Measurements from ENCODE around the gene AKR1A1. TPM values are rescaled to one million over a fixed set of nuclear protein-coding genes. Genes with fewer than 3 reads are reported as not detected.
A peak's percentile ranks its signal among the peaks of the same experiment; 100 is the strongest.

Gene AKR1A1
- total RNA-seq, 1 donor from 2014 or later: 175 TPM

DNA sequence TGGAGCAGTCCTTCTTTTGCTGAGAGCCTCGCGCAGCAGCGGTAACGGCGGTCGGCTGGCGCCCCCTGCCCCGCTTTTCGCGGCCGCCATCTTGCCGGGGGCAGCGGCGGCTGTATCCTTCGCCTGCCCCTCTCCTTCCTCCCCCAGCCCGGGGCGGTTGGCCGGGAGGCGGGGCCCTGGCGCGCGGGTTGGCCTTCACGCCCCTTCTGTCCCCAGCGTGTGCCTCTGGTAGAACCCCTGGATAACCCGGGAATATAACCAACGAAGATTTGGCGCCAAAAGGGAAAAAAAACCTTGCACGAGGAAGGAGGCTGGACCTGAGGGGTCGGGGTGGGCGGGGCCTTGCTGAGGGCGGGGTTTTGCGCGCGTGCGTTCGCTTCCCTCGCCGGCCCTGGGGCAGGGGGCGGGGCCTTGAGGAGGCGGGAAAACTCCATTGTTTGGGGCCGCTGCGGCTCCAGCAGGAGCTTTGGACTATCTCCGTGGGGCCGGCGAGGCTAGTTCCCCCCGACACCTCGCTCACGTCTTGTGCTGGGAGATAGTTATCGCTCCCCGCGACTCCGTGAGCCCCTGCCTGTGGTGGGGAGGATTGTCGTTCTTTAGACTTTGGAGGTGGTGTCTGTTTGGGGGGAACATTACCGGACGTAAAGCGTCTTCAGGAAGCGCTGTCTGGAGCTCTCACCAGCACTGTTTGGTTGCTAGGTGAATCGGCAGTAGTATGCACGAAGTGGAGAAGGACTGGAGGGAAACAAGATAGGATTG, 33.9 kb downstream of the AKR1A1 start:
- H3K4me3 Mint-ChIP-seq (ENCODE audit: unreplicated experiment): peak overlapping the region; percentile 97
- peak; percentile 96 for DNase-seq (ENCODE audit: extremely low spot score, unreplicated experiment)
- H3K9me3 Mint-ChIP-seq (ENCODE audit: unreplicated experiment): no peaks in the 10 kb centered on the region
- H3K27me3 Mint-ChIP-seq (ENCODE audit: unreplicated experiment): no peaks in the 10 kb centered on the region
- peaks cover 25% of the 10 kb centered on the region for H3K4me1 Mint-ChIP-seq (ENCODE audit: unreplicated experiment)
- H3K36me3 Mint-ChIP-seq (ENCODE audit: unreplicated experiment): no peaks in the 10 kb centered on the region
- peak overlapping the region; percentile 98 for H3K27ac Mint-ChIP-seq (ENCODE audit: unreplicated experiment)
- TF ChIP-seq, protein P1, sequence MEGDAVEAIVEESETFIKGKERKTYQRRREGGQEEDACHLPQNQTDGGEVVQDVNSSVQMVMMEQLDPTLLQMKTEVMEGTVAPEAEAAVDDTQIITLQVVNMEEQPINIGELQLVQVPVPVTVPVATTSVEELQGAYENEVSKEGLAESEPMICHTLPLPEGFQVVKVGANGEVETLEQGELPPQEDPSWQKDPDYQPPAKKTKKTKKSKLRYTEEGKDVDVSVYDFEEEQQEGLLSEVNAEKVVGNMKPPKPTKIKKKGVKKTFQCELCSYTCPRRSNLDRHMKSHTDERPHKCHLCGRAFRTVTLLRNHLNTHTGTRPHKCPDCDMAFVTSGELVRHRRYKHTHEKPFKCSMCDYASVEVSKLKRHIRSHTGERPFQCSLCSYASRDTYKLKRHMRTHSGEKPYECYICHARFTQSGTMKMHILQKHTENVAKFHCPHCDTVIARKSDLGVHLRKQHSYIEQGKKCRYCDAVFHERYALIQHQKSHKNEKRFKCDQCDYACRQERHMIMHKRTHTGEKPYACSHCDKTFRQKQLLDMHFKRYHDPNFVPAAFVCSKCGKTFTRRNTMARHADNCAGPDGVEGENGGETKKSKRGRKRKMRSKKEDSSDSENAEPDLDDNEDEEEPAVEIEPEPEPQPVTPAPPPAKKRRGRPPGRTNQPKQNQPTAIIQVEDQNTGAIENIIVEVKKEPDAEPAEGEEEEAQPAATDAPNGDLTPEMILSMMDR (IDR thresholded peaks at IDR 0.05): peak; percentile 27

DNA sequence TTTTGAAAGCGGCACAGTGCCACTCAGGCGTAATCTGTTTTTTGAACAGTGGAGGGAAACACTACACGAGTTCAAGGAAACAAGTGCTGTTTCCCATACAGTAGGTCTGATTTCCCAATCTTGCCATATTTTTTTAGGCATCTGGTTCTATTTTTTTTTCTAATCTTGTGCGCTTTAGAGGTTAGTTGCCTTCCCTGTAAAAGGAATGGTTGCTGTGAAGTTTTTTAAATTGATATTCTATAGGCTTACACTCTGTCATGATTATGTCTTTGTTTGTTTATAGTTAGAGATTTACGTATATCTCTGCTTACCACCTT, 34.4 kb downstream of the AKR1A1 start:
- no peaks in the 10 kb centered on the region for H3K36me3 Mint-ChIP-seq (ENCODE audit: unreplicated experiment)
- H3K4me1 Mint-ChIP-seq (ENCODE audit: unreplicated experiment): peaks cover 25% of the 10 kb centered on the region
- H3K27me3 Mint-ChIP-seq (ENCODE audit: unreplicated experiment): no peaks in the 10 kb centered on the region
- H3K9me3 Mint-ChIP-seq (ENCODE audit: unreplicated experiment): no peaks in the 10 kb centered on the region
- peak overlapping the region; percentile 98 for H3K27ac Mint-ChIP-seq (ENCODE audit: unreplicated experiment)
- peak overlapping the region; percentile 97 for H3K4me3 Mint-ChIP-seq (ENCODE audit: unreplicated experiment)
- DNase-seq (ENCODE audit: extremely low spot score, unreplicated experiment): no peak
- TF ChIP-seq, protein P1 (IDR thresholded peaks at IDR 0.05): no peak

DNA sequence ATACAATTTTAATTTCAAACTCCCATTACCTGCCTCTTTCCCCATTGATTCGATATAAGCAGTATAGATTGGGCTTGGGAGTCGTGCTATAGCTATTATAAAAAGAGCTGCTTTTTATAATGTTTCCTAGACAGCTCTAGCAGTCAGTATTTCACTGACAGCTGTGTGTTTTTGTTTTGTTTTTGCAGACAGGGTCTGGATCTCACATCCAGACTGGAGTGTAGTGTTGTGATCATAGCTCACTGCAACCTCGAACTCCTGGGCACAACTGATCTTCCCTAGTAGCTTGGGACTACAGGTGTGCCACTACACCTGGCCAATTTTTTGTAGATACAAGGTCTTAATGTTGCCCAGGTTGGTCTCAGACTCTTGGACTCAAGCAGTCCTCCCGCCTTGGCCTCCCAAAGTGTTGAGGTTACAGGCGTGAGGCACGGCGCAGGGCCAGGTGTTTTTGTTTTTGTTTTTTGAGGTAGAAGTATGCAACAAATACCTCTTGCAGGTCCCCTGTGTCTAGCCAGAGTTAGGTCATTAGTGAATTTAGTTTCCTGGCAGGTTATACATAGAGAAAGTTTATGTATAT, 35.0 kb downstream of the AKR1A1 start:
- Mint-ChIP-seq H3K9me3 (ENCODE audit: unreplicated experiment) (no peaks in the 10 kb centered on the region), H3K27me3 (ENCODE audit: unreplicated experiment) (no peaks in the 10 kb centered on the region), H3K36me3 (ENCODE audit: unreplicated experiment) (no peaks in the 10 kb centered on the region), H3K4me1 (ENCODE audit: unreplicated experiment) (peaks cover 25% of the 10 kb centered on the region), H3K27ac (ENCODE audit: unreplicated experiment) (peak overlapping the region; percentile 98), H3K4me3 (ENCODE audit: unreplicated experiment) (peak overlapping the region; percentile 97)
- TF ChIP-seq, protein P1 (IDR thresholded peaks at IDR 0.05): no peak
- DNase-seq (ENCODE audit: extremely low spot score, unreplicated experiment): peak; percentile 19

DNA sequence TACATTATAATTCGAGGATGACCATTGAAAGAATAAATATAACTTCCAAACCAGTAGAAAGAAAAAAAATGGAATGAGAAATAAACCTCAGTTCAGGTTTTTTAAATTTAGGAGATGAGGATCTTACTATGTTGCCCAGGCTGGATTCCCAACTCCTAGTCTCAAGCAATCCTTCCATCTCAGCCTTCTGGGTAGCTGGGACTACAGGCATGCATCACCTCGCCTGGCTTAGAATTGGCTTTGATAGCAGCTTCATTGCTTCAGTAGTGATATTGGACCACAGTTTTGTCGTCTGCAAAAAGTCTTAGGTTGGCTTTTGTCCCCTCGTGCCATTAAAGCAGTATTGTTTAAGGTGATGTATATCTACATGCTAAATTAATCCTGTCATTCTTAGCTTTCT, 36.1 kb downstream of the AKR1A1 start:
- DNase-seq (ENCODE audit: extremely low spot score, unreplicated experiment): peak; percentile 27
- Mint-ChIP-seq H3K4me3 (ENCODE audit: unreplicated experiment) (peak overlapping the region; percentile 58), H3K4me1 (ENCODE audit: unreplicated experiment) (peaks cover 25% of the 10 kb centered on the region), H3K36me3 (ENCODE audit: unreplicated experiment) (no peaks in the 10 kb centered on the region), H3K9me3 (ENCODE audit: unreplicated experiment) (no peaks in the 10 kb centered on the region), H3K27me3 (ENCODE audit: unreplicated experiment) (no peaks in the 10 kb centered on the region), H3K27ac (ENCODE audit: unreplicated experiment) (peak overlapping the region; percentile 56)
- TF ChIP-seq, protein P1 (IDR thresholded peaks at IDR 0.05): no peak

DNA sequence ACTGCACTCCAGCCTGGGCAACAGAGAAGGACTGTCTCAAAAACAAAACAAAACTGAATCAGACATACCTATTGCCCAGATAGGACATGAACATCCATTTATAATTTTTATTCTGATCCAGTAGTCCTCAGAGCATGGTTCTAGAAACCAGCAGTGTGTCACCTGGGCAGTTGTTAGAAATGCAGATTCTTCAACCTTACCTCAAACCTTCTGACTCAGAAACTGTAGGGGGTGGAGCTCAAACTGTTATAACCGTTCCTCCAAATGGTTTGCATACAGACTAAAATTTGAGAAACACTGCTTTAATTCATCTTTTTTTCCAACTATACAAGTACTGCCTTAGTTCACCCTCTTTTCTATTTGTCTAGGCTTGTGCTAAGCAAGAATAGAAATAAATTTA, 39.2 kb downstream of the AKR1A1 start:
- TF ChIP-seq, protein P1 (IDR thresholded peaks at IDR 0.05): no peak
- Mint-ChIP-seq H3K4me1 (ENCODE audit: unreplicated experiment) (peaks cover 20% of the 10 kb centered on the region), H3K4me3 (ENCODE audit: unreplicated experiment) (no peak overlapping the region), H3K36me3 (ENCODE audit: unreplicated experiment) (peaks cover 6% of the 10 kb centered on the region), H3K27me3 (ENCODE audit: unreplicated experiment) (no peaks in the 10 kb centered on the region), H3K9me3 (ENCODE audit: unreplicated experiment) (no peaks in the 10 kb centered on the region), H3K27ac (ENCODE audit: unreplicated experiment) (no peak overlapping the region)
- DNase-seq (ENCODE audit: extremely low spot score, unreplicated experiment): no peak
